Tongue (tissue), 2 donors: ENCODE results near the gene ANKEF1. TPM values are rescaled to one million over a fixed set of nuclear protein-coding genes. Genes with fewer than 3 reads are reported as not detected.
"Not testable (repeated sequence)": the region's sequence is repeated elsewhere in the genome, so short reads cannot be mapped to it uniquely, and the experiment has no call there.

ENCODE experiments used
- DNase-seq: peaks from one replicate; pipeline ENCODE4 v3.0.0-alpha.2; 2015
- total RNA-seq: library from RNA; depleted of rRNA; stranded (reverse); fragments of >200 nt; gene quantifications from one replicate; pipeline ENCODE4 v1.2.3, GENCODE V29; 2014

The ANKEF1 gene
- 1.8 TPM for total RNA-seq

DNA sequence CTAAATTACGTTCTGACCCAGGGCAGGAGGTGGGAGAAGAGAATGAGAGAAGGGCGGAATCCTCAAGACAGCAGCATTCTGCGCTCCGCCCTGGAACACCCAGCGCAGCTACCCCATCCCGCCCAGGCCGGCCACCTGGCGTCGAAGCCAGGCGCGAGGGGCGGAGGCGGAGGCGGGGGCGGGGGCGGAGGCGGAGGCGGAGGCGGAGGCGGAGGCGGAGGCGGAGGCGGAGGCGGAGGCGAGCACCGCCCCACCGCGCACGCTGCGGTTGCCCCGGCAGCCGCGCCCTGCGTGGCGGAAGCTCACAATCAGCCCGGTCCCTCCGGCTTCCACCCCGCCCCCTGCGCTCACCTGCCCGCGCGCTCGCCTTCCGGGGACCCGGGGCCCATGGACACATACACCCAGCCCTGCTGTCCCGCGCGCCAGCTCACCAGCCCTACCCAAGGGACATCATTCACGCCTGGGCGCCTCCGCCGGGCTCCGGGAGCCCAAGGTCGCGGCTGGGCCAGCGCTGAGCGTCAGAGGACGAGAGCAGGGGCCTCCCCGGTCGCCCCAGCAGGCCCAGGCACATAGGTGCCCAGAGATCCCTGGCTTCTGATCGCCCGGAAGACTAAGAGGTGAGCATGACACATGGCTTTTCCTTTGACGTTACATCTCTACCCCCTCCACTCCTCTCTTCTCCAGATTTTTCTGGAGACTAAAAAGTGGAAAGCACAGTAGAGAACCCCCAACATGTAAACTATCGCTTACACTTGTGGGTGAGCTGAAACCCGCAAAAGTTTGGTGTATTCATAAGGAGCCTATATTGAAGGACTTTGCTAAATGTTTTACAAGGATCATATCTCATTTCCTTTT is at the start of gene ANKEF1:
TSS of gene ANKEF1 (plus strand) at position 271 of the 855 bp plus-strand sequence. CDS start 3,315 bp downstream, outside the sequence.
- DNase-seq: peak; percentile 87

DNA sequence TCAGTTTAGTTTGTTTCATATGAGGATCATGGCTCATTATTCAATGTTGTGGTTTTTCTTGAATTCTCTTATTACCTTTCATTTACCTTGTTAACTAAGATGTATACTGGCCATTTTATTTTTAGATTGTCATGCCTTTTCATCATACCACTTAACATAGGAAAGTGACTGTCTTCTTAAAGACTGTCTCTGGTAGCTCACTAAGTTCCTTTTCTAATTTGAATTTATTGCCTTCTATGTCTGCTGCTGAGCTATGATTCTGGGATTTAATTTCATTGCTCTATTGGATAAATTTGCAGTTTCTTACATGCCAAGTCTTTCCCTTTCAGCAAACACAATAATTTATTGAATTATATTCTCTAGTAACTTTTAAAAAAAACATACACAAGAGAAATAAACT is 49.5 kb upstream of the ANKEF1 start:
- no peak for DNase-seq

DNA sequence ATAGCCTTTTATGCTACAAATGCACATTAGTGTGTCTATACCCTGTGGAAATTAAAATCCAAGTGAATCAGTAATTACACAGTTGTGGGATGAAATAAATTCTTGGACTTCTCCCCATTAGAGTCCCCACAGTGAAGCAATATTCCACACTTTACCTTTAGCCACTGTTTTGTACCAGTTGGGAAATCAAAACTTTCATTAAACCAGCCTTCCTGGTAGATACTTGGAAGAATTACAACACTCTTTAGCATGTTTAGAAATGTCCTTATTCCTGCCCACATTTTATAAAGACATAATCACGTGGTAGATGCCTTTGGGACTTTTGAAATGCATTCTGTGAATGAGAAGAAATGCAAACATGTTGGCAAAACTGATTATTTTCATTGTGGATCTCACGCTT is 49.0 kb upstream of the ANKEF1 start:
- no peak for DNase-seq

DNA sequence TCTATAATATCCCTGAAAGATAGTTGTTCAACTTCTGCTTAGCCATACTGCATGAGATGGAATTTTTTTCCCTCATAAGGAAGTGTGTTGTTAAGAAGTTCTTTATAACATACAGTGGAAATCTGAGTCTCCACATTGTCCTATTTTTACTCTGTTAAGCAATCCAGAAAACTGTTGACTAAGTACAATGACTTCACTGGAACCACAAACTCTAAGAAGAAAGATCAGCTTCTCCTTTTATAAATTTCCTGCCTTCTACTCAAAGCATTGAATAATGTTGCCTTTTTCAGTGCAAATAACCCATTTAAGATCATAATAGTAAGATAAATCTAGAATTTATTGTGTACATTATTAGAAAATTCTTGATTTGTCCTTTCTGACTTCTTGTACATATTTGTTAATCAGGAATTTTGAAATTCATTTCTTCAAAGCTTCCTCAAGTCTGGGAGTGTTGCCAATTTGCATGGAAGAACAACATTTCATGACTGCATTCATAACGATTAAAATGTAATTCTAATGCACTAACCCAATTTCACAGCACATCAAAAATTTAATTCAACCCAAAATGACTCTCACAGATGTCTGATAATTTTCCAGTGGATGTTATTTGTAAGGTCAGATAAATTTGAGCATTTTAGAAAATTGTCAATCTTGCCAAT is 45.6 kb upstream of the ANKEF1 start:
- peak; percentile 52 for DNase-seq

DNA sequence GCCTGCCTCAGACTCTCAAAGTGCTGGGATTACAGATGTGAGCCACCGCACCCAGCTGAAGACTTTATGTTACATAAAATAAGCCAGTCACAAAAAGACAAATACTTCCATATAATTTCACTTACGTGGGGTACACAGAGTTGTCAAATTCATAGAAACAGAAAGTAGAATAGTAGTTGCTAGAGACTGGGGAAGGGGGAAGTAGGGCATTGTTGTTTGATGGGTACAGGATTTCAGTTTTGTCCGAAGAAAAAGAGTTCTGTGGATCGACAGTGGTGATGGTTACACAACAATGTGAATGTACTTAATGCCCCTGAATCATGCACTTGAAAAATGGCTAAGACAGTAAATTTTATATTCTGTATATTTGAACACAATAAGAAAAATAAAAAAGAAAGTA is 41.6 kb upstream of the ANKEF1 start:
- DNase-seq: no peak

DNA sequence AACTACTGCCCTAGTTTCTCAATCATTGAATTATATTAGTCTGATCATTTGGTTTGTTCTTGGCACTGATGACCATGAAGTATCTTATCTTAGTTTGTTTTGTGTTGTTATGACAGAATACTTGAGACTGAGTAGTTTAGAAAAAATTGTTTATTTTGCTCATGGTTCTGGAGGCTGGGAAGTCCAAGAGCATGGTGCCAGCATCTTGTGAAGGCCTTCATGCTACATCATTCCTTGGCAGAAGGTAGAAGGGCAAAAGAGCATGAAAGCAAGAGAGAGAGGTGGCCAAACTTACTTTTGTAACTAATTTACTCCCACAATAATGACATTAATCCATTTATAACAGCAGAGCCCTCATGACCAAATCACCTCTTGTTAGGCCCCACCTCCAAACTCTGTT is 40.1 kb upstream of the ANKEF1 start:
- DNase-seq: no peak

DNA sequence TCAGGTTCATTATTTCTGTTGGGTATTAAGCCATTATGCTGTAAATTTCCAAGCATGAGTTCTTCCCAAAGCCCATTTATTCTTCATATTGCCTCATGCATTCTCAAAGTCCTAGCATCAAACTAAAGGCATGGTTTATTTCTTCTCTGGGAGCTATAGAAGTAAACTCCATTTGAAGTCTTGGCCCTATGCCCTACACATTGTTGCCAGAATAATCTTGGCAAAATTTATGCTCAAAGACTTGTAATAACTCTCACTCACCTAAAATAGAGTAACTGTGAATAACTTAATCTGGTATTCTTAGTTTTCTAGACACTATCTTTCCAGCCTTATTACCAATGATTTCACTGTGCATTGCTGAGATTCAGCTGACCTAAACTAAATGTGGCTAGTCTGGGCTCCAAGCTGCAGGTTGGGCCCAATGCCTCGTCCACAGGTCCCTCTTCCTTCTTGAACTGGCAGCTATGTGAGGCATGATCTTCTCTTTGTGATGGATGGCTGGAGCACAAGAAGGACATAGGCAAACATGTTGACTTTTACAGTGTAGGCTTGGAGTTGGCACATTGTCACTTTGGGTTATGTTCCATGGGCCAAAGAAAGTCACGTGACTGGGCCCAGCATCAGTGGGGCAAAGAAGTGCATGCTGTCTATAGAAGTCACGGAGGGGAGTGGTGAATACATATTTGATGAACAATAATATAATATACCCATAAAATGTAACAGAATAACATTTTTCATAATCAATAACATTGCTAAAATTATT is 39.1 kb upstream of the ANKEF1 start:
- DNase-seq: no peak

DNA sequence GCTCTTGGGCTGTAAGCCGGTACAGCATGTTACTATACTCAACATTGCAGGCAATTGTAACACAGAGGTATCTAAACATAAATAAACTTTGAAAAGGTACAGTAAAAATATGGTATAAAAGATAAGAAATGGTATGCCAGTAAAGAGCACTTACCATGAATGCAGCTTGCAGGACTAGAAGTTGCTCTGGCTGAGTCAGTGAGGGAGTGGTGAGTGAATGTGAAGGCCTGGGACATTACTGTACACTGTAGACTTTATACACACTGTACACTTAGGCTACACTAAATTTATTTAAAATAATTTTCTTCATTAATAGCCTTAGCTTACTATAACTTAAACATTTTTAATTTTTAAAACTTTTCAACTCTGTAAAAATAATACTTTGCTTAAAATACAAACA is 37.8 kb upstream of the ANKEF1 start:
- no peak for DNase-seq

DNA sequence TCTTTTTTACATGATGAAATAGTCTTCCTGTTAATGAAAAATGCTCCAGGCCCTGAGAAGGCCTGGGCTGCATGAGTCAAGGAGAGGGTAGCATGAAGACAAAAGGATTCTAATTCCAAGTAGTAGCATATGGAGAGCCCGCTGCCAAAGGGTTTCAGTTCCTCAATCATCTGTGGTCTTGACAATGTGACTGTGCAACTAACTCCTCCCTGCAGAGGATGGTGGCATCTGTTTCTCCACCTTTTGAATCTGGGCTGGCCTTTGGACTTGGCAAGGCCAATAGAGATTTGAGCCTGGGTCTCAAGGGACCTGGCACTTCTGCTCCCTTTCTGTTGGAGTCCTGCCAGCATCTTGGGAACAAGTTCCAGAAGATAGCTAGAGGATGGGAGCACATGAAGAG is 35.1 kb upstream of the ANKEF1 start:
- no peak for DNase-seq

DNA sequence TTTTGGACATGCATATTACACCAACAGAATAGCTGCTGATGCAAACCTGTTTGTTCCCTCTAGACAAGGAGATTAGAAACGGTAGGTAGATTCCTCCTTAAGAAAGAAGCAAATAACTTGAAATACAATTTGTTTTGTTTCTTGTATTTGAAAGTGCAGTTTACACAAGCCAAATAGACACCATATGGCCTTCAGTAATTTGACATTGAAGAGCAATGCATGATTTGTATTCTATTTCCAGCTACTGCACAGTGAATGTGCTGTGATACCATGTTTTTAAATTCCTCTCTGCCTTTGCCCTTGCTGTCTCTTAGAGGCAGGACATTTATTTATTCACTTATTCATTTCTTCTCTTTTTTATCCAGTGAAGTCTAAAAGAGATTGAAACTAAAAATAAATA is 31.9 kb upstream of the ANKEF1 start:
- DNase-seq: no peak

DNA sequence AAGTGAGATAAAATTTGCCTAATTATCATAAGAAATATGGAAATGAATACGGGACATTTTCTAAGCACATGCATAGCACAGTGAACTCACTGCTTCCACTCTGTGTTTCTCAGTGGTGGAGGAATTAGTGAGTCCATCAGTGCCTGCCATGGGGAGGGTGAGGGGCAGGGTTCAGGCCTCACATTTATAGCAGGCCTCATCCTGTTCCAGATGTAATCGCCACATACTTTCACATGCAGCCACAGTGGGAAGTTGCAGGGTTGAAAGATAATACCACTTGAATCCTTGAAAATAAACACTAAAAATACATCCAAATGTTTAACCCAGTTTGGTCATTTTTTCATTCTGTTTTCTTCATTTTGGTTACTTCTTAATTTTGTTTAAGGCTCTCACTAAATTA is 29.9 kb upstream of the ANKEF1 start:
- no peak for DNase-seq

DNA sequence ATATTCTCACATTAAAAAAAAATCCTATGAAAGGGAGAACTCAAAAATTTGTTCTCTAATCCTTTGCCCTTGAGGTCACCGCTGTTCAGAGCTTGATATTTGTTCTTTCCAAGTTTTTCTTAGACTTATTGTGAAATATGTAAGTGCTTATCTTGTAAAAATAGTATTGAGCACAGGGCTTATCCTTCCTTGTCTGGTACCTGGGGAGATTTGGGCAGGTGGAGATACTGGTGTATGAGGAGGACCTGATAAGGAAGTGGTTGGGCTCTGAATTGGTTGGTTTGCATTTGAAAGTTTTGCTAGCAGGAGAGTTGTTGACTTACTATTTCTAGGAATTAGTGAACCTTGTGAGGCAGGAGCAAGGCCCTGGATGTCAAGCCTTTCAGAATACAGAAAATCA is 28.9 kb upstream of the ANKEF1 start:
- no peak for DNase-seq

DNA sequence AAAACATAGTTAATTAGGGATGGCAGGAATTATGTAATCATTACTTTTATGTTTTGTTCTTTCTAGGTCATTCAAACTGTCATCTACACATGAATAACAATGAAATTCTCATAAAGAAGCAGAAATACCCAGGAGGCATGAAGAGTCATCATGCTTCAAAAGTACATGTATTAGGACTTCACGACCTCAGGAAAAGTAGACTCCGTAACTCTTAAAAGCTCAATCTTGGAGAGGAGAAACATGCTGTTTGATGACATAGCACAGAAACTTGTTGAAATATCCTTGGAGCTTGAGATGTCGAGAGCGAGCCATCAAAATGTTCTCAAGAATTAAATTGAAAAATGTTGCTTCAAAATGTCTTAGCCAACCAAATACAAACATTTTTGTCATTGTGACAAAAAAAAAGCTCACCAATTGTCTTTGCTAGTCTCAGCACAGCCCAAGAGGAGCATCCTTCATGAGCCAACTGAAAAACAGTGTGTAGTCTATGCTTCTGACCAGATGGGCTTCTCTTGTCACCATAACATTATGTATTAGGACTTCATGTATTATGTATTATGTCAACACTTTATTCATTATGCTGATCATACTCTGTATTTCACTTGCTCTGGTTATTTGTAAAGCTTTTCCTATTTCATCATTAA is 28.2 kb upstream of the ANKEF1 start:
- DNase-seq: no peak

DNA sequence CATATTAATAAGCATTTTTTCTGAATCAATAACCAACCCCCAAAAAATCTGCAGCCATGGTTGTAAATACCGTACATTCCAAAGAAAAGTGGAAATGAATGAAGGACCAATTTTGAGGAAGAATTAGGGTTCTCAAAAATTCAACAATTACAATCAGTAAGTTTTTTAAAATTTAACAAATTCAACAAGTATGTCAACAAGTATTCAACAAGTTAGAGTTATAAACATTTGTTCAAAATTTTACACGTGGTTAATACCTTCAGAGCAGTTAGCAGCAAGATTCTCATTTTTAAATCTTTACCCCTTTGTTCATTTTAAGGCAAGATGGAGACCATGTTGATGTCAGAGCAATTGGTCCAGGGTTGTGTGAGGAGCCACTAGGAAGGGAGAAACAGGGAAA is 27.6 kb upstream of the ANKEF1 start:
- DNase-seq: no peak

DNA sequence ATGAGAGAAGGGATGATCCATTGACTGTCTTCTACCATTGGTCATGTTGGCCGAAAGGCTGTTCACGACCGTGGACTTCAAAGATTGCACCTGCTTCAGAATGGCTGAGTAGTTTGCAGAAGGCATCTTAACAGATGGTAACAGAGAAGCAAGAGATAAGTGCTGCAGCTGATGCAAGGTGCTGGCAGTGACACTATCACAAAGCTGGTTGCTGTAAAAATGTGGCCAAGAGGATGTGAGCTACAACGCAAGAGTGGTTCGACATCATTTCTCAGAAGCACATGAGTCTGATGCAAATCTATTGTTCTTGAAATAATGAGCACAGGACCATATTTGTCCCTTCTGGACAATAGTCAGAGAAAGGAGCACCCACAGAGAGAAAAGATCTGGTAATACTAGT is 27.0 kb upstream of the ANKEF1 start:
- DNase-seq: no peak

DNA sequence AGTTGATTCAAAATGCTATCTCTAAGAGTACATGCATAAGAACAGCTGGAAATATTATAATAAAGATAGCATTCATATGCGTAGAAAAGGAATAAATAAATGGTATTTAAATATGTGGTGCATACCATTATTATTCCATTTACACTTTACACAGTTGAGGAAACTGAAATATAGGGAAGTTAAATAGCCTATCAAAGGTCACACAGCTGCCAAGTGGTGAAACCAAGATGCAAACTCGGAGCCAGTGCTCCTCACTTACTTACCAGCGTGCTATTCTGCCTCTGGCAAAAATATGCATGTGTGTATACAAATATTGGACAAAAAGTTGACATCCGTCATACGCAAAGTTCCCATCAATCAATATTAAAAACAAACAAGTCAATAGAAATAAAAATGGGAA is 22.3 kb upstream of the ANKEF1 start:
- no peak for DNase-seq

DNA sequence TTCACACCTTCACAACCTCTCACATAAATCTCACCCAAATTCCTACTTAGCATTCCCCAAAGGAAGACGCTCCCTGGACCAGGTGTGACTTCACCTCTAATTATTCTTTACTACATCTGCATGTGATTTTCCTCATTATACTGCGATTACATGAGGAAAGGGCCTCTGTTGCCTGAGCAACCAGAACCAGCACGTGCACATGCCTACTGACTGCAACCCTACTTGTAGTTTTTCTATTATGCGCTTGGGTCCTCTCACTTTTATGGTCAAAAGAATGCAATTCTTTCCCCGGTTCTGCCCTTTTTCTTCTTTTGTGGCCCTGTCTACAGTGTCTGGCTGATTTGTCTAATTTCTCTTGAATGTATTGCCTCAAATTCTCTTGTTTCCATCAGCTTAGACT is 20.4 kb upstream of the ANKEF1 start:
- no peak for DNase-seq

DNA sequence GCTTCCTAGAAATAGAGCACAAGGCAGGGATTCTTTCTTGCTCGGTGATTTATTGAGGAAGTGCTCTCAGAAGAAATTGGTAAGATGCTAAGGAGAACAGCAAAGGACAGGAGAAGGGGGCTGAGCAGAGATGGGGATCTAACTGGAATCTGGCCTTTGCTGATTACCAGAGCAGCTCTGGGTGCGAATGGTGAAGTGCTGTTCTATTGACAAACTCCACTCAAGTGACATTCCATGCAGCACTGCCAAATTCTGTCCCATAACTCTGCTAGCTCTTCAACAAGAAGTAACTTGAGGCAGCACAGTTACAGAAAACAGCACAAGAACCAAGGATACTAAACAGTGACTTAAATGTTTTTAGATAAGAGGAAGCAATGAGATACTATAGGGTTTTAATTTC is 13.8 kb upstream of the ANKEF1 start:
- DNase-seq: no peak

DNA sequence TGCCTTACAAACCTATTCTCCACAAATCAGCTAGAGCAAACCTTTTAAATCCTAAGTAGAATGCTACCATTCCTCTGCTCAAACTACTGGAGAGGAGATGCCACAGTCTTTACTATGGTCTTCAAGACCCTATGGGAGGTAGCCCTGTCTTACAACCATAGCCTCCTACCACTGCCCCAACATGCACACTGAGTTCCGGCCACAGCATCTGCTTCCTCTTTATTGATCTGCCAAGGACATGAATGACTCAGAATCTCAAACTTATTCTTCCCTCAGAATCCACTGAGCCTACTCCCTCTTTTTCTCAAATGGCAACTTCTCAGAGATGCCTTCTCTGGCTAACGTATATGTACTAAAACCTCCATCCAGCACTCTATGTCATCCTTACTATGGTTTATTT is 12.2 kb upstream of the ANKEF1 start:
- DNase-seq: no peak

DNA sequence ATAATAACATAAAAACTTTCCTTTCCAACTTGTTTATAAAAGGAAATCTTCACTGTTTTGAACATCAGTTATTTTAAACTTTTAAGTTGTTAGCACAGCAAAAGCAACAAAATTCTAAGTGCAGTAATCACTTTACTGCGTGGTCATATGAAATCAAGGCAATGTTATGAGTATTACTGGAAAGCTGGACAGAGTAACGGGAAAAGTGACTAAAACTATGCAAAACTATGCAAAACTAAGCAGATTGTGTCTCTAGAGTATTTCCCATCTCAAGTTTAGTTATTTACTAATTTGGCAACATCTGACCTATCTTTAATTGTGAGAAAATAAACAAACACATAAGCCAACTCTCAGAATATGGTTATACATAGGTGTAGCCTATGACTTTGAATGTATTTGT is 10.9 kb upstream of the ANKEF1 start:
- DNase-seq: peak; percentile 27

DNA sequence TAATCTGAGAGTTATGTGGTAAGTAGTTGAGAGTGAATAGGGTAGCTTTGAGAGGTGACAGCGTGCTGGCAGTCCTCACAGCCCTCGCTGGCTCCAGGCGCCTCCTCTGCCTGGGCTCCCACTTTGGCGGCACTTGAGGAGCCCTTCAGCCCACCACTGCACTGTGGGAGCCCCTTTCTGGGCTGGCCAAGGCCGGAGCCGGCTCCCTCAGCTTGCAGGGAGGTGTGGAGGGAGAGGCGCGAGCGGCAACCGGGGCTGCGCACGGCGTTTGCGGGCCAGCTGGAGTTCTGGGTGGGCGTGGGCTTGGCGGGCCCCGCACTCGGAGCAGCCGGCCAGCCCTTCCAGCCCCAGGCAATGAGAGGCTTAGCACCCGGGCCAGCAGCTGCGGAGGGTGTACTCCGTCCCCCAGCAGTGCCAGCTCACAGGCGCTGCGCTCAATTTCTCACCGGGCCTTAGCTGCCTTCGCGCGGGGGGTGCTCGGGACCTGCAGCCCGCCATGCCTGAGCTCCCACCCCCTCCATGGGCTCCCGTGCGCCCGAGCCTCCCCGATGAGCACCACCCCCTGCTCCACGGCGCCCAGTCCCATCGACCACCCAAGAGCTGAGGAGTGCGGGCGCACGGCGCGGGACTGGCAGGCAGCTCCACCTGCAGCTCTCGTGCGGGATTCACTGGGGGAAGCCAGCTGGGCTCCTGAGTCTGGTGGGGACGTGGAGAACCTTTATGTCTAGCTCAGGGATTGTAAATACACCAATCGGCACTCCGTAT is 3.2 kb upstream of the ANKEF1 start:
- DNase-seq: not testable (repeated sequence)

DNA sequence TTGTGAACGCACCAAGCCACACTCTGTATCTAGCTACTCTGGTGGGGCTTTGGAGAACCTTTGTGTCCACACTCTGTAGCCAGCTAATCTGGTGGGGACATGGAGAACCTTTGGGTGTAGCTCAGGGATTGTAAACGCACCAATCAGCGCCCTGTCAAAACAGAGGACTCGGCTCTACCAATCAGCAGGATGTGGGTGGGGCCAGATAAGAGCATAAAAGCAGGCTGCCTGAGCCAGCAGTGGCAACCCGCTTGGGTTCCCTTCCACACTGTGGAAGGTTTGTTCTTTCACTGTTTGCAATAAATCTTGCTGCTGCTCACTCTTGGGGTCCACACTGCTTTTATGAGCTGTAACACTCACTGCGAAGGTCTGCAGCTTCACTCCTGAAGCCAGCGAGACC is 2.5 kb upstream of the ANKEF1 start:
- not testable (repeated sequence) for DNase-seq
